GM21515 (cell line): ENCODE measurements around the gene TEX261.

Source experiments
- ATAC-seq: cut with Tn5 transposase; IDR thresholded peaks from one replicate; pipeline ENCODE4 v1.9.1; 2021; ENCODE audit not compliant: unreplicated experiment

TEX261 gene

GRCh38 chr2:70959851-70960832 lies 34.5 kb downstream of the TEX261 start:
- ATAC-seq: no peak

GRCh38 chr2:70959271-70959761 lies 35.4 kb downstream of the TEX261 start:
- ATAC-seq: no peak

GRCh38 chr2:70958759-70959158 lies 35.9 kb downstream of the TEX261 start:
- no peak for ATAC-seq

DNA sequence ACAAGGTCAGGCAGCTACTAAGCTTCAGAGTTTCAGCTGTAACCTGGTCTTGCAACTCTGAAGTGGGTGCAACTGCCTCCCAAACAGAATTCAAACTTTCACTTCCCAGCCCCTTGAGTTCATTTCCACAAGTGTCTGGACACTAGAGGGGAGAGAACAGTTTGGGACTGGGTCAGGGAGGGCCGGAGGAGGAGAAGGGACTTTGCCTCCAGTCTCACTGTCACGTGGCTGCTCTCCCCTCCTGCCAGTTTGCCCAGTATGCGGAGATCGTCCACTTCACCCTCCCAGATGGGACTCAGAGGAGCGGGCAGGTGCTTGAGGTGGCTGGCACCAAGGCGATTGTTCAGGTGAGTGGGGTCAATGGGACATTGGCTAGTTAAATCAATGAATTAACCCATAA lies 36.9 kb downstream of the TEX261 start:
- ATAC-seq: no peak

DNA sequence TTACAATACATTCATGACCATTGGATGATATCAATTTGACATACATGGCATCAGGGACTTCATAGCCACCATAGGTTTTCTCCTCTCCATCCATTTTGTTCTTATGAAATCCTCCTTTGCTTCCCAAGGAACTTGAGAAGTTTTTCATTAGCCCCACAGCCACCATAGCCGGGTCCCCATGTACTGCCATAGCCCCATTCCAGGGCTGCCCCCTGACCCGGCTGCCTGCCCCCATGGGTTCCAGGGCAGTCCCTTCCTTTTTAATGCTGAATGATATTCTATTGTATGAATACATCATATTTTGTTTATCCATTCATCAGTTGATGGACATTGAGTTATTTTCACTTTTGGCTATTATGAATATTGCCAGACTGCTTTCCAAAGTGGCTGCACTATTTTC lies 38.5 kb downstream of the TEX261 start:
- ATAC-seq: no peak

DNA sequence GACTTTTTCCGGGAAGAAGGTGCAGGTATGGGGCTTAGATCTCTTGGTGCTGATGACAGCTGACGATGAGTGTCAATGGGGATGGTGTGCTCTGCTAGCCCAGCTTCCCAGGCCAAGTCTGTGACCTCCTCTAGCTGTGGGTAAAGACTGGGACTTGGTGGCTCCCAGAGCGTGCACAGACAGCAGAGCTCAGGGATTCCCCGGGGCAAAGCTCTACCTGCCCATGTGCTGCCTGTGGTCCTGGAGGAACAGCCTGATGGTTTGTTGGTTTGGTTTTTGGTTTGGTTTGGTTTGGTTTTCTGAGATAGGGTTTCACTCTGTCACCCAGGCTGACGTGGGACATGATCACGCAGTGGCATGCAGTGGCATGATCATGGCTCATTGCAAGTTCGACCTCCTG lies 39.8 kb downstream of the TEX261 start:
- ATAC-seq: no peak

- ATAC-seq: no peak
These were observed 45.6 kb downstream of the TEX261 start for GRCh38 chr2:70949086-70949485.

DNA sequence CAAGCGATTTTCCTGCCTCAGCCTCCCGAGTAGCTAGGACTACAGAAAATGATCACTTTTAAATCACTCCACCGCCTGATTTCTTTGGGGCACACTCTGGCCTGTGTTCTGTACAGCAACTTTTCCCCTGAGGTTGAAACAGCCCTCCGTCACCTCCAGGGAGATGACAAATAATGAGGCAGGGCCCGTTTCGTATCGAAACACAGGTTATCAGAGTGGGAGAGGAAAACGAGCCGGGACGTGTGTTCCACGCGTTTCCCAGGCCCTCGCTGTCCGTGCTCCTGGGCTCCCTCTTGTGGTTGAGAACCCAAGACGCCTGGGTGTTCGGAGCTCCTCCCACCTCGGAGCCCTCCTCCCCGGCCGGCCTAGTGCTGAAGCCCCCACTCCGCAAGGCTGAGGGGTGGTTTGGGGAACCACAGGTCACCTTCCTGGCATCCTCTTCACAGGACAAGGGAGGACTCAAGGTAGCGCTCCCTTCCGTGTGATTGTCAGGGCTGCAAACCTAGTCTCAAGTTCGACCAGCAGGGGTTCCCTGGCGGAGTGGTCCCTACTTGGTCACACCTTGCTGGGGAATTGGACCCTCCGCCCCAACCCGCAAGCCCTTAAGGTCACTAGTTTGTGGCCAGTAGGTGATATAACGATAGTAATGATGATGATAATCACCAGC lies 46.2 kb downstream of the TEX261 start:
- ATAC-seq: no peak

- ATAC-seq: no peak
These were observed 47.0 kb downstream of the TEX261 start for GRCh38 chr2:70947556-70948184.

- no peak for ATAC-seq
These were observed 47.7 kb downstream of the TEX261 start for GRCh38 chr2:70946832-70947442.

- no peak for ATAC-seq
These were observed 50.5 kb downstream of the TEX261 start for GRCh38 chr2:70944111-70944690.

GRCh38 chr2:70943205-70943871 lies 51.3 kb downstream of the TEX261 start:
- ATAC-seq: no peak

DNA sequence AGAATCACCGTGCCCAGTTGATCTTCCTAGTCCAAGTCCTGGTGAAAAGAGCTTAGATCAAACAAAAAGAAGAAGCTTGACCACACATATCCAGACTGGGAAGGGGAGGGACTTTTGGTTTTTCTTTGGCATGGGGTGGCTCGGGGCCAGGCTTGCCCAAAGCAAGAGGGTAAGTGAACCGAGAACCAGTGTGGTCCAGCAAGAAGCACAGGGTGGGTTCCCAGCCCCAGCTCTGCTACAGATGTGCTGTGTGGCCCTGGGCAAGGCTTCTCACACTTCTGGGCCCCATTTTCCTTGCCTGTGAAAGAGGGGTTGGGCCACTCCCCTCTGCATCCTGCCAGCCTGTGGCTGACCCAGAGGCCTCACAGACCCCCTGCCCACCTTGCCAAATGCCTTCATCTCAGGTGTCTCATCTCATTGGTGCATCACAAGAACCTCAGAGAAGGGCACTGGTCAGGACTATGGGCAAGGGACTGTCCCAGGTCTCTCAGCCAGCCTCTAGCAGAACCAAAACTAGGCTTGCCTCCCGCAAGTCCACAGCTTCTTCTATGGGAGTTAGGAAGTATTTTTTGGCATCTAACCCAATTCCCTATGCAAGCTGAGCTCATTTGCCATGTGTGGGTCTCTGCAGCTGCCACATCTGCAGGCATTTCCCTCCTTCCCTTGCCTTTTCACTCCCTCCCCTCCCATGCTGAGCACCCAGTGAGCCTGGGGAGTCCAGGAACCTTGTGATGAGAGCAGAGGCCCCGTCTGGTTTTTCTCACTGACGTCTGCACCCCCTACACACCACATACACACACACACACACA lies 52.1 kb downstream of the TEX261 start:
- ATAC-seq: no peak

DNA sequence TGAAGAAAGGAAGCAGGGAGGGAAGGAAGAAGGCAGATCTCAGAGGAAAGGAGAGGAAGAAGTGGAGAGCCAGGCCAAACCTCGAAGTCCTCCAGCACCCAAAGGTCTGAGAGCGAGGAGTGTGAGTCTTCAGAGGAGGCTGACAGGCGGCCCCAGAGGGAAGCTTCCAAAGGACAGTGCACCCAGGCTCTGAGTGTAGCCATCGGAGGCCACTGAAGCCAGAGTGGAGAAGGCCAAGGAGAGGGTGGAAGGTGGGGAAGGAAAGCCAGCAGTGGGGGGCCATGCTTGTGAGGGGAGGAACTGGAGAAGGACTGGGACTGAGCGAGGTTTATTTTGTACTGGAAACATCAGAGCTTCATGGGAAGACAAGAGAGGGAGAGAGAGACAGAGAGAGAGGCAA lies 53.0 kb downstream of the TEX261 start:
- no peak for ATAC-seq

GRCh38 chr2:70941186-70941585 lies 53.5 kb downstream of the TEX261 start:
- ATAC-seq: no peak

DNA sequence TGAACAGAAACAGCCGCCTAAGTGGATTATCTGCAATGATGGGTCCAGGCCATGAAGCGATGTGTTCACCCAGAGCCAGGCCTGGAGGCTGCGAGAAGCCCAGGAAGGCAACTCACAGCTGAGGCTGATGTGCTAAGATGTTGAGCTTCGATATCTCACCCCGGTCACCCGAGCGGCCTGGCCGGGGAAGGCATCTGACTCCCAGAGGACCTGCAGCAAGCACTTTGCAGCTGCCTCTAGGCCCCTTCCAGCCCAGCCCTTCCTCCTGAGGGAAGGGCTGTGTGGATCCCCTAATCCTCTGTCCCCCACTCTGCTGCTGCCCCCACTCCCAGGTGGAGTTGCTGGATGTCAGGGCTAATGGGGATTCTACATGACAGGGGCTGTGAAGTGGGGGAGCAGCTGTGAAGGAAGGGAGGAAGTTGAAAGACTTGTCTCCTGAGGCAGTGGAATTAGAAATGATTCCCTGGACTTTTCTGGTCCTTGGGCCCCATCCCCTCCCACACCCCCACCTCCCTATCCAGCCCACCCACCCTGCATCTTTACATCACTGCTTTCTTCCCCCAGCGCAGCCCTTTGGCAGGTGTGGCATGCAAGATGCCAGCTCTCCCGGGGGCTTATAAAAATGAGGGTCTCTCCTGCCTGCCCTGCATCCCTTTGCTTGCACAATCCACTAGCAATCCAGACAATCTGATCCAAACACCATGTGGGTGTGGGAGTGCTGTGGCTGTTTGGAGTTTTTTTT lies 54.7 kb downstream of the TEX261 start:
- no peak for ATAC-seq

DNA sequence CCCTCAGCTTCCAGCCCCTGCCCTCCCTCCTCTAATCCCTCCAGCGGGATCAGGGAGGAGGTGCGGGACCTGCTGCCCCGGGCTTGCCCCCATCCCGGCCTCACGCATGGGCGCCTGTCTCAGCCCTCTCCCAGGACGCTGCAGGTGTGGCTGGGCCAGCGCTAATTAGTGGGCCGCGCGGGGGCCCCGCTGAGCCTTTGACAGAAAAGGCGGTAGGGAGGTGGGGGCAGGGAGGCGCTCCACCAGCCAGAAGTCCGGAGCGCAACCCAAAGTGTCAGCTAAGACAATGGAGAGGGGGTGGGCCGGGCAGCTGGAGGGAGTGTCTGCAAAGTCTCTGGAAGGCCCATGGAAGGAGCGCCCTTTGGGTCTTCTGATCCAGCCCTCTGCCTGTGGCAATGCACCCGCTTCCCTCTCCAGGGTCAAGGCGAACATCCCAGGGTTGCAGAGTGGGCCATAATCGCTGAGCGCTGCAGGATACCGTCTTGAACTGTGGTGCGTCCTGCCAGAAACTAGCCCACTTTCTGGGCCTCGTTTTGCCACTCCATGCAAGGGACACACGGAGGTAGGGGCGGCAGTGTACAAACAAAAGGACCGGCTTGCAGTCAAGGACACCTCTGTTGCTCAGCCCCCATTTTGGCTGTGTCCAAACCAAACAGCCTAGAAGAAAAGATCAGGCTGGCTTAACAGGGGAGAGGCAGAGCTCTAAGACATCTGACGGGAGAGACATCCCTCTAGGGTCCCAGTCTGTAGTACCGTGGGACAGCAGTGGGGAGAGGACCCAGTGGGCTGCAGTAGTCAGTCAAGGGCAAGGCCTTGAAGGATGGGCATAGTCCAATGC lies 55.5 kb downstream of the TEX261 start:
- ATAC-seq: no peak

DNA sequence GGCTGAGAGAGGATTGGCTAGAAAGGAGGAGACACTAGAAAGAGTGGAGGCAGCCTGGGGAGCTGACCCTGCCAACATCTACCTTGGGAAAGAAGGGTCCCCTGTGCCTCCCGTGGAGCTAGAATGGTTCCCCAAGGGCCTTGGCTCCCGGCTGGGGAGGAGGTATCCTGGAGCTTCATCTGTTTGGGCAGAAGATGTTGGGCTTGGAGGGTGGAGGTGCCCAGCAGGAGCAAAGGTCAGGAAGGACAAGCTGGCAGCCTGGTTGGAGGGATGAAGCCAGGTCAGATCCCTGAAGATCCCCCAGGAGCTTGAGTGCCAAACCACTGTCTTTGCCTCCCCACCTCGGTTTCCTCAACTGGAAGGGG lies 56.1 kb downstream of the TEX261 start:
- ATAC-seq: no peak
